Lung (tissue), 12 donors: Measurements from ENCODE around the gene GLRA1. TPM values are rescaled to one million over a fixed set of nuclear protein-coding genes. Genes with fewer than 3 reads are reported as not detected.

ENCODE experiments used
- ATAC-seq: fragments of 200-7000 bp; cut with Tn5 transposase; one replicate; pipeline ENCODE4 v1.9.1; 2020; ENCODE audit warnings: moderate number of reproducible peaks; ENCODE audit not compliant: insufficient read depth, low FRiP score
- DNase-seq, 3 donors: peaks; one replicate each; pipeline ENCODE4 v3.0.0-alpha.2; 2013 to 2017
- H3K27ac ChIP-seq, 2 donors: one replicate each; pipeline ENCODE4 v1.5.1; 2013; ENCODE audit warnings: mild to moderate bottlenecking in 2 of 2, moderate library complexity in 2 of 2, control low read depth in 1 of 2, inconsistent platforms in 1 of 2, low read depth in 1 of 2, low read length in 1 of 2
- H3K27me3 ChIP-seq, 3 donors: one replicate each; pipeline ENCODE4 v1.5.1; 2013; ENCODE audit warnings: low read length in 2 of 3; ENCODE audit not compliant: control insufficient read depth in 3 of 3, insufficient read depth in 3 of 3
- H3K36me3 ChIP-seq, 4 donors: one replicate each; pipeline ENCODE4 v1.5.1; 2013; ENCODE audit warnings: low read length in 4 of 4, mild to moderate bottlenecking in 1 of 4, moderate library complexity in 1 of 4; ENCODE audit not compliant: control insufficient read depth in 4 of 4, insufficient read depth in 4 of 4
- H3K4me1 ChIP-seq, 5 donors: one replicate each; pipeline ENCODE4 v1.5.1; 2013; ENCODE audit warnings: low read length in 5 of 5, mild to moderate bottlenecking in 2 of 5, moderate library complexity in 1 of 5; ENCODE audit not compliant: control insufficient read depth in 5 of 5, insufficient read depth in 5 of 5
- H3K4me3 ChIP-seq: one replicate; pipeline ENCODE4 v1.5.1; 2013; ENCODE audit warnings: mild to moderate bottlenecking, control low read depth, moderate library complexity
- H3K9ac ChIP-seq, 2 donors: one replicate each; pipeline ENCODE4 v1.5.1; 2013; ENCODE audit warnings: low read length in 2 of 2, control low read depth in 1 of 2; ENCODE audit not compliant: insufficient read depth in 1 of 2
- H3K9me3 ChIP-seq, 4 donors: one replicate each; pipeline ENCODE4 v1.5.1; 2013; ENCODE audit warnings: low read length in 3 of 4, mild to moderate bottlenecking in 1 of 4, moderate library complexity in 1 of 4; ENCODE audit not compliant: control insufficient read depth in 4 of 4, insufficient read depth in 3 of 4
- WGBS, 2 donors: extraction: QIAGEN DNeasy Blood & Tissue Kit; methylation state at CpG; one replicate each; pipeline ENCODE4 v1.1.7; 2013; 5-methylcytosine and 5-hydroxymethylcytosine counted together
- polyA plus RNA-seq, 2 donors: library from polyadenylated mRNA; stranded (reverse); fragments of 200-250 nt; gene quantifications; one replicate each; pipeline ENCODE4 v1.2.1, GENCODE V29; 2013
- total RNA-seq, 2 donors: library from RNA; depleted of rRNA in 1 of 2; stranded (reverse); fragments of >200 nt in 1 of 2; gene quantifications; one replicate each; pipeline ENCODE4 v1.2.1, GENCODE V29; 2014 to 2021
- TF ChIP-seq, protein P1 (sequence below): IDR thresholded peaks from 2 replicates; pipeline ENCODE4 v1.5.1; 2012; ENCODE audit warnings: mild to moderate bottlenecking; ENCODE audit errors: control extremely low read depth, extremely low read depth
- donor health status: control.
- donor health status: control.
- donor health status: Bipolar disorder and iron deficiency.
- donor health status: healthy.
- donor health status: DM: yes; HTN: yes; CAD: no.

The GLRA1 gene
- total and polyA plus RNA-seq, 4 donors: not detected

- no peaks in the 10 kb centered on the region for H3K36me3 ChIP-seq
- peaks cover 0 to 15% (median 4%) of the 10 kb centered on the region in 5 donors for H3K4me1 ChIP-seq
- no peak overlapping the region for H3K27ac ChIP-seq
- TF ChIP-seq, protein P1, sequence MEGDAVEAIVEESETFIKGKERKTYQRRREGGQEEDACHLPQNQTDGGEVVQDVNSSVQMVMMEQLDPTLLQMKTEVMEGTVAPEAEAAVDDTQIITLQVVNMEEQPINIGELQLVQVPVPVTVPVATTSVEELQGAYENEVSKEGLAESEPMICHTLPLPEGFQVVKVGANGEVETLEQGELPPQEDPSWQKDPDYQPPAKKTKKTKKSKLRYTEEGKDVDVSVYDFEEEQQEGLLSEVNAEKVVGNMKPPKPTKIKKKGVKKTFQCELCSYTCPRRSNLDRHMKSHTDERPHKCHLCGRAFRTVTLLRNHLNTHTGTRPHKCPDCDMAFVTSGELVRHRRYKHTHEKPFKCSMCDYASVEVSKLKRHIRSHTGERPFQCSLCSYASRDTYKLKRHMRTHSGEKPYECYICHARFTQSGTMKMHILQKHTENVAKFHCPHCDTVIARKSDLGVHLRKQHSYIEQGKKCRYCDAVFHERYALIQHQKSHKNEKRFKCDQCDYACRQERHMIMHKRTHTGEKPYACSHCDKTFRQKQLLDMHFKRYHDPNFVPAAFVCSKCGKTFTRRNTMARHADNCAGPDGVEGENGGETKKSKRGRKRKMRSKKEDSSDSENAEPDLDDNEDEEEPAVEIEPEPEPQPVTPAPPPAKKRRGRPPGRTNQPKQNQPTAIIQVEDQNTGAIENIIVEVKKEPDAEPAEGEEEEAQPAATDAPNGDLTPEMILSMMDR: no peak
- H3K9me3 ChIP-seq: no peaks in the 10 kb centered on the region
- no peak overlapping the region for H3K4me3 ChIP-seq
- no peaks in the 10 kb centered on the region for H3K27me3 ChIP-seq
- DNase-seq (no peak), ATAC-seq (no peak)
- no peak overlapping the region for H3K9ac ChIP-seq
- 63 to 82% methylated on average over 4 of the region's 4 CpGs for WGBS, 2 donors
Measured at GRCh38 chr5:151892393-151892792, 32.3 kb downstream of the GLRA1 start.

DNA sequence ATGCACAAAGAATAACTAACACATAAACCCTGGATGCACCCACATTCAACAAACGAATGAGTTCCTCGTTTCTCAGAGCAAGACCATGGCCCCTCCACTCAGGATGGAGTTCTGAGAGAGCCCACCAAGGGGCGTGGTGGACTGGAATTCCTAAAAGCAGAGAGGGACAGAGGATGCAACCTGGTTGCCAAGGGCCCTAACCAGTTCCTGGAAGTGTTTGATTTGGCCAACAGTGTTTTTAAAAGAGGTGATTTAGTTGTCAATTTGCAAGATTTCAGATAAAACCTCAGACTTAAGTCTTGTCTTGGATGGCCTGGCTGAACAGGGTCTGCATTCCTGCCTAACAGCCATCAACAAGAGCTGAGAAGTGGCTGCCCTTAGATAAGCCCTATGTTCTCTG lies 34.4 kb downstream of the GLRA1 start:
- Histone ChIP-seq H3K9ac (no peak overlapping the region), H3K4me1 (no peaks in the 10 kb centered on the region), H3K27ac (no peak overlapping the region), H3K36me3 (no peaks in the 10 kb centered on the region), H3K27me3 (peaks cover 0 to 6% (median 0%) of the 10 kb centered on the region in 3 donors), H3K9me3 (peaks cover 0 to 2% (median 0%) of the 10 kb centered on the region in 4 donors), H3K4me3 (no peak overlapping the region)
- TF ChIP-seq, protein P1: no peak
- ATAC-seq (no peak), DNase-seq (no peak)
- WGBS, 2 donors: 39 to 57% methylated on average over 3 of the region's 3 CpGs

DNA sequence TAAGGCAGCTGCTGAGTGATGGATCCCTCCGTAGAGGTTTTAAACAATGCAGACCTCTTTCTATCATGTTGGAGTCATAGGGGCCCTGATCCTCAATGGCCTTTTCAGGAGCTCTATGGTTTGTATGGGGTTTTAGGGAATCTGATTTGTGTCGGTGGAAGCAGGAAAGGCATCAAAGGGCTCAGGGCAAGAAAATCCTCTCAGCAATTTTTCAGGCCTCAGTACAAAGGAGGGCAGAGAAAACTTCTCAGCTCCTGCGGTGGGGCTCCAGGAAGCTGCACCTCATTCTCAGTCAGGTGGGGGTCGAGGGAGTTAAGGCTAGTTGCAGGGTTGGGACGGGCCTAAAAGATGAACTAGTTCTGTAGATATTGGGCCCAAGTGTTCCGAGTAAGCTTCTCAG lies 35.0 kb downstream of the GLRA1 start:
- Histone ChIP-seq H3K36me3 (no peaks in the 10 kb centered on the region), H3K9me3 (peaks cover 0 to 2% (median 0%) of the 10 kb centered on the region in 4 donors), H3K27me3 (peaks cover 0 to 6% (median 0%) of the 10 kb centered on the region in 3 donors), H3K9ac (no peak overlapping the region), H3K4me1 (no peaks in the 10 kb centered on the region), H3K4me3 (no peak overlapping the region), H3K27ac (no peak overlapping the region)
- WGBS, 2 donors: 64 to 68% methylated on average over 6 of the region's 6 CpGs
- ATAC-seq (no peak), DNase-seq (no peak)
- TF ChIP-seq, protein P1: no peak
